H9 (cell line): Measurements from ENCODE around the gene SSTR3. TPM values are rescaled to one million over a fixed set of nuclear protein-coding genes. Genes with fewer than 3 reads are reported as not detected.

Experiments
- DNase-seq: peaks from one replicate; pipeline ENCODE4 v3.0.0-alpha.2; 2017
- H2AFZ ChIP-seq: one replicate; pipeline ENCODE4 v1.6.1; 2013; ENCODE audit warnings: mild to moderate bottlenecking, low read length, control low read depth, moderate library complexity
- H2AK5ac ChIP-seq: 2 replicates; pipeline ENCODE4 v1.6.1; 2013; ENCODE audit warnings: low read length, control low read depth, mixed read lengths; ENCODE audit not compliant: insufficient read length
- H2BK120ac ChIP-seq: one replicate; pipeline ENCODE4 v1.6.1; 2013; ENCODE audit warnings: low read depth, mild to moderate bottlenecking, low read length, control low read depth, inconsistent platforms; ENCODE audit not compliant: poor library complexity, severe bottlenecking
- H2BK12ac ChIP-seq: 2 replicates; pipeline ENCODE4 v1.6.1; 2013; ENCODE audit warnings: low read length, control low read depth, mixed read lengths, low read depth; ENCODE audit not compliant: insufficient read length
- H2BK15ac ChIP-seq: 2 replicates; pipeline ENCODE4 v1.6.1; 2013; ENCODE audit warnings: low read depth, low read length, control low read depth
- H2BK20ac ChIP-seq: one replicate; pipeline ENCODE4 v1.6.1; 2013; ENCODE audit warnings: low read depth, mild to moderate bottlenecking, low read length, control low read depth, inconsistent platforms; ENCODE audit not compliant: poor library complexity, severe bottlenecking
- H2BK5ac ChIP-seq: 2 replicates; pipeline ENCODE4 v1.6.1; 2013; ENCODE audit warnings: low read length, control low read depth, mixed read lengths; ENCODE audit not compliant: insufficient read length
- H3K14ac ChIP-seq: 2 replicates; pipeline ENCODE4 v1.6.1; 2013; ENCODE audit warnings: low read length, control low read depth; ENCODE audit not compliant: insufficient read depth
- H3K18ac ChIP-seq: 2 replicates; pipeline ENCODE4 v1.6.1; 2013; ENCODE audit warnings: low read depth, mild to moderate bottlenecking, mixed read lengths, low read length, control low read depth; ENCODE audit not compliant: insufficient read length
- H3K23ac ChIP-seq: 2 replicates; pipeline ENCODE4 v1.6.1; 2013; ENCODE audit warnings: low read length, control low read depth, mixed read lengths, low read depth; ENCODE audit not compliant: insufficient read length
- H3K23me2 ChIP-seq: 2 replicates; pipeline ENCODE4 v1.6.1; 2013; ENCODE audit warnings: low read depth, mild to moderate bottlenecking, mixed read lengths, low read length, control low read depth; ENCODE audit not compliant: insufficient read length, poor library complexity, severe bottlenecking
- H3K27ac ChIP-seq: 2 replicates; pipeline ENCODE4 v1.5.1; 2013; ENCODE audit warnings: low read length, control low read depth, mixed read lengths, low read depth; ENCODE audit not compliant: insufficient read length
- H3K27me3 ChIP-seq: 2 replicates; pipeline ENCODE4 v1.6.1; 2013; ENCODE audit warnings: low read length, control low read depth, inconsistent platforms; ENCODE audit not compliant: insufficient read depth
- H3K4ac ChIP-seq: 2 replicates; pipeline ENCODE4 v1.6.1; 2013; ENCODE audit warnings: low read depth, mild to moderate bottlenecking, control low read depth, inconsistent platforms, low read length, moderate library complexity
- H3K4me1 ChIP-seq: 2 replicates; pipeline ENCODE4 v1.6.1; 2013; ENCODE audit warnings: low read length, control low read depth, inconsistent platforms; ENCODE audit not compliant: insufficient read depth
- H3K4me2 ChIP-seq: 2 replicates; pipeline ENCODE4 v1.6.1; 2013; ENCODE audit warnings: low read length, control low read depth, mixed read lengths; ENCODE audit not compliant: insufficient read length, insufficient read depth
- H3K56ac ChIP-seq: 2 replicates; pipeline ENCODE4 v1.6.1; 2013; ENCODE audit warnings: low read depth, mild to moderate bottlenecking, mixed read lengths, low read length, control low read depth; ENCODE audit not compliant: insufficient read length
- H3K79me1 ChIP-seq: 2 replicates; pipeline ENCODE4 v1.6.1; 2013; ENCODE audit warnings: low read depth, mild to moderate bottlenecking, moderate library complexity, low read length, control low read depth, inconsistent platforms; ENCODE audit not compliant: insufficient read depth, poor library complexity, severe bottlenecking
- H3K79me2 ChIP-seq: 2 replicates; pipeline ENCODE4 v1.6.1; 2013; ENCODE audit warnings: low read length, control low read depth, inconsistent platforms; ENCODE audit not compliant: insufficient read depth
- H3K9ac ChIP-seq: 2 replicates; pipeline ENCODE4 v1.6.1; 2013; ENCODE audit warnings: low read length, control low read depth, mixed read lengths; ENCODE audit not compliant: insufficient read length; ENCODE audit errors: extremely low read depth
- H3K9me3 ChIP-seq: one replicate; pipeline ENCODE4 v1.6.1; 2013; ENCODE audit warnings: low read depth, low read length, inconsistent platforms; ENCODE audit not compliant: control insufficient read depth
- H3T11ph ChIP-seq: one replicate; pipeline ENCODE4 v1.6.1; 2013; ENCODE audit warnings: mild to moderate bottlenecking, low read length, control low read depth, inconsistent platforms
- H4K20me1 ChIP-seq: one replicate; pipeline ENCODE4 v1.6.1; 2013; ENCODE audit not compliant: control insufficient read depth, insufficient read length, insufficient read depth
- H4K5ac ChIP-seq: 2 replicates; pipeline ENCODE4 v1.6.1; 2013; ENCODE audit warnings: low read depth, mild to moderate bottlenecking, mixed read lengths, low read length, control low read depth; ENCODE audit not compliant: insufficient read length
- H4K8ac ChIP-seq: replicated peaks from 2 replicates; pipeline ENCODE4 v1.6.1; 2013; ENCODE audit warnings: low read length, control low read depth, mixed read lengths, low read depth; ENCODE audit not compliant: insufficient read length
- H4K91ac ChIP-seq: 2 replicates; pipeline ENCODE4 v1.6.1; 2013; ENCODE audit warnings: low read depth, mild to moderate bottlenecking, moderate library complexity, mixed read lengths, low read length, control low read depth; ENCODE audit not compliant: insufficient read length
- H3K27ac Mint-ChIP-seq, 3 experiments: 2 replicates in 2 of 3; 3 replicates in 1 of 3; pipeline ENCODE4 v1.8.0; 2020 to 2021; ENCODE audit warnings: mixed read lengths in 3 of 3, mild to moderate bottlenecking in 1 of 3, moderate library complexity in 1 of 3
- H3K27me3 Mint-ChIP-seq: 2 replicates; pipeline ENCODE4 v1.8.0; 2021; ENCODE audit warnings: low read depth, mild to moderate bottlenecking, moderate library complexity, mixed read lengths
- H3K36me3 Mint-ChIP-seq, 3 experiments: 2 replicates in 2 of 3; 3 replicates in 1 of 3; pipeline ENCODE4 v1.8.0; 2020 to 2021; ENCODE audit warnings: low read depth in 3 of 3, mixed read lengths in 3 of 3; ENCODE audit not compliant: insufficient read depth in 1 of 3
- H3K4me1 Mint-ChIP-seq, 2 experiments: 2 replicates each; pipeline ENCODE4 v1.8.0; 2020; ENCODE audit warnings: mixed read lengths in 2 of 2
- H3K4me3 Mint-ChIP-seq, 2 experiments: 2 replicates in 1 of 2; 3 replicates in 1 of 2; pipeline ENCODE4 v1.8.0; 2020 to 2021; ENCODE audit warnings: mild to moderate bottlenecking in 2 of 2, mixed read lengths in 2 of 2, moderate library complexity in 1 of 2
- H3K9me3 Mint-ChIP-seq, 2 experiments: 2 replicates in 1 of 2; 3 replicates in 1 of 2; pipeline ENCODE4 v1.8.0; 2020; ENCODE audit warnings: mild to moderate bottlenecking in 2 of 2, mixed read lengths in 2 of 2, moderate library complexity in 1 of 2
- CTCF ChIP-seq: fragments of 200-600 bp; sonication (generic); conservative IDR thresholded peaks from 3 replicates; pipeline ENCODE4 v1.8.0; 2021; ENCODE audit warnings: antibody characterized with exemption, mild to moderate bottlenecking
- WGBS: extraction: QIAGEN DNeasy Blood & Tissue Kit; methylation state at CpG from one replicate; pipeline ENCODE4 v1.1.7; 2013; ENCODE audit warnings: missing lambda C conversion rate, low lambda C conversion rate, mixed read lengths; ENCODE audit not compliant: insufficient read length; ENCODE audit errors: extremely low coverage; 5-methylcytosine and 5-hydroxymethylcytosine counted together
- total RNA-seq: library from RNA; stranded (reverse); gene quantifications from 2 replicates; pipeline ENCODE4 v1.2.1, GENCODE V29; 2021

Gene SSTR3
- total RNA-seq, 1 experiment from 2014 or later: 0.68 TPM

GRCh38 chr22:37244114-37244921 lies 32.0 kb upstream of the SSTR3 start, which contains the start of gene RAC2:
Gene RAC2, minus strand, starts transcription at chr22:37244269. Its CDS starts 121 bp downstream, at chr22:37244148.
- no peak within 1 kb of the TSS for H3K56ac ChIP-seq
- H2BK12ac ChIP-seq: no peak within 1 kb of the TSS
- H2BK15ac ChIP-seq: no peak within 1 kb of the TSS
- no CpG with 5 or more reads among the region's 23 CpGs for WGBS
- H3K23ac ChIP-seq: no peak within 1 kb of the TSS
- no peak within 1 kb of the TSS for H3K4me2 ChIP-seq
- peak within 1 kb of the TSS; percentile 53; the same call in 1 of the 2 replicates for H3K14ac ChIP-seq
- no peaks in the 10 kb centered on the region for H3K79me2 ChIP-seq
- no peaks in the 10 kb centered on the region for H3K36me3 Mint-ChIP-seq
- H3K4ac ChIP-seq: no peak within 1 kb of the TSS
- no peaks in the 10 kb centered on the region; a peak in 1 of 5 replicates for H3K9me3 Mint-ChIP-seq
- peak; percentile 73 for DNase-seq
- peak within 1 kb of the TSS; percentile 51 to 56; a peak in 4 of 5 replicates for H3K4me3 Mint-ChIP-seq
- H3K4me1 ChIP-seq: no peaks in the 10 kb centered on the region
- H3K9ac ChIP-seq: no peak within 1 kb of the TSS
- H2BK5ac ChIP-seq: no peak within 1 kb of the TSS
- H4K8ac ChIP-seq: no peak within 1 kb of the TSS
- H2AK5ac ChIP-seq: no peak within 1 kb of the TSS
- no peak within 1 kb of the TSS for H3K27ac ChIP-seq
- H4K91ac ChIP-seq: no peak within 1 kb of the TSS
- no peaks in the 10 kb centered on the region for H4K20me1 ChIP-seq
- H2BK20ac ChIP-seq: no peak within 1 kb of the TSS
- TF ChIP-seq CTCF: no peak
- no peaks in the 10 kb centered on the region for H3K9me3 ChIP-seq
- H3K18ac ChIP-seq: no peak within 1 kb of the TSS
- H3K27ac Mint-ChIP-seq: peak within 1 kb of the TSS in 1 of 3 experiments; percentile 42; a peak in 1 of 7 replicates
- H3K4me1 Mint-ChIP-seq: peaks cover 8 to 26% of the 10 kb centered on the region in 2 experiments
- no peak within 1 kb of the TSS for H4K5ac ChIP-seq
- H3K27me3 ChIP-seq: no peaks in the 10 kb centered on the region
- no peaks in the 10 kb centered on the region for H3K23me2 ChIP-seq
- peaks cover 7% of the 10 kb centered on the region for H3K27me3 Mint-ChIP-seq
- no peak within 1 kb of the TSS for H3T11ph ChIP-seq
- no peak within 1 kb of the TSS for H2BK120ac ChIP-seq
- H3K79me1 ChIP-seq: no peaks in the 10 kb centered on the region
- no peak within 1 kb of the TSS for H2AFZ ChIP-seq
